ENCODE results near the gene ARHGAP8.

The ARHGAP8 gene

DNA sequence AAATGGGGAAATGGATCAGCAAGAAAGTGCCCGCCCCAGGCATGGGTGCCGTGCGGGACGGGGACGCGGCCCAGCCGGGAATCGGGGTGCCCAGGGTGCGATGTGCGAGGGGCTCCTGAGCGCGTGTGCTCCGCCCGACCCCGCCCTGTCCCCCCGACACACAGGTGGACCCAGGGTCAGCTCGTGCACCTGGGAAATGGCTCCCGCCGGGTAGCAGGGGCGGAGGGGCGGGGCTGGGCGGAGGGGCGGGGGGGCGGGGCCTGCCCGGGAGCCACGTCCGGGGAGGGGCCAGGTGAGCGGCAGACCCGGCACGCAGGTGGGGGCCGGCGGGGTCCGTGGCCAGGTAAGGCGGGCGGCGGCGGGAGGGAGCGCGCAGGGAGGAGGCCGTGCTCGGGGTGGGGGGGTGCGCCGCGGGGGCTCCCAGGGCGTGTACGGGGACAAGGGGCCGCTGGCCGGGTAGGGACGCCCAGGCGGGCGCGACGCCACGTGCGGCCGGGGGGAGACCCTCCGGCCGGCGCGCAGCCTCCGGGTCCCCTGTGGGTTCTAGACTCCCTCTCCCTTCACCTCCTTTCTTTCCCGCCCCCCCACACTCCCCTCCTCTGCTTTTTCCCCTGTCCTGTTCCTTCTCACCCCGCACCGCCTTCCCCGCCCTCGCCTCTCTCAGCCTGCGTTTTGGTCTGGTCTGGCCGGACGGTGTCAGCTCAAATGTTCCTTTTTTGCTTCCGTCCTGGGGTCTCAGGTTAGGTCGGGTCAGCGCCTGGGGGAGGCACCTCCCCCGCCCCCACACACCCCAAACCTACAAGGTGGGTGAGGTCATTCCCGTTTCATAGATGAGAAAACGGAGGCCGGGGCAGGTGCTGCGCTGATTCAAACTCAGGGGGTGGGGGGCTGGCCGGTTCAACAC is at the start of gene ARHGAP8:
Gene ARHGAP8, plus strand, starts transcription at position 291 of the 904 bp plus-strand sequence. CDS start 33,953 bp downstream, outside the sequence.
- no peak for DNase-seq (ENCODE audit: low read depth, low spot score)

- DNase-seq (ENCODE audit: low read depth, low spot score): no peak
Measured at GRCh38 chr22:44703255-44703870, 49.0 kb upstream of the ARHGAP8 start.

DNA sequence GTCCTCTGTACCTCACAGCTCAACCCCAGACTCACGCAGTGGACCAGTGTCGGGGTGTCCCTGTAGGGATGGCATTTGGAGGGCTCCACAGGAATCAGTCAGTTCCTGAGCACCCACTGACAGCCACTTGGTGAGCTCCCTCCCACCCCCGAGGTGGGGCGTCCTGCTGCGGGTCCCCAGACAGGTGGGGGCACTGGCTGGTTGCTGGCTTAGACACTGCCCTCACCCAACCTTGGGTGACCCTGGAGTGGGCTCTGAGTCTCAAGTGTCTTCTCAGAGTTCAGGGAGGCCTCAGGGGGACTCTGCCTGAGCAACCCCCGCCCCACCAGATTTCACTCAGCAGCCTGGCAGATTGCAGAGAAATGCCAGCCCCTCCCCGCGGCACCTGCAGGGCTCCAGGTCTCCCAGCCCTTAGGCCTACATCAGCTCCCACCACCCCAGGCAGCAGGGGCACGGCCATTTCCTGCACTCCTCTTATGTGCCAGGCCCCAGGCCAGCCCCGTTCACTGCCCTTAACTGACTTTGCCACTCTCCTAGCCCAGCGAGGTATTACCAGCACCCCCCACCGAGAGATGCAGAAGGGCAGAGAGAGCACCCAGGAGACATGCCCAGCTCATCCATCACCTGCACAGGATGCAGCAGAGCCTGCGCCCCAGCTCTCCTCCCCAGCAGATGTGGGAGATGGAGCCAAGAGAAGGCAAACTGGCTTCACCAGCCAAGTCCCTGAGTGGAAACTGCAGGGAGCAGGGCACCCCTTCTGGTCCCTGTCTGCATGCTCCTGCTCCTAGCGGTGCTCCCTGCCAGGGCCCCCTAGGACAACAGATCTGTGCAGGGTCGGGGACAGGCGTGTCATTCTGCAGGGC is 48.0 kb upstream of the ARHGAP8 start:
- no peak for DNase-seq (ENCODE audit: low read depth, low spot score)

DNA sequence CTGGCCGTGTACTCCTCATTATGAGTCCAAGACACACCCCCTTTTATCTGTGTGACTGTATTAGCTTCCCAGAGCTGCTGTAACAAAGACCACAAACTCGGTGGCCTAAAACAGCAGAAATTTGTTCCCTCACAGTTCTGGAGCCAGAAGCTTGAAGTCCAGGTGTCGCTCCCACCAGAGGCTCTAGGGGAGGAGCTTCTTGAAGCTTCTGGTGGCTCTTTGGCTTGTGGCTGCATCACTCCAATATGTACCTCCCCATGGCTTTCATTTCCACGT is 47.4 kb upstream of the ARHGAP8 start:
- DNase-seq (ENCODE audit: low read depth, low spot score): no peak

DNA sequence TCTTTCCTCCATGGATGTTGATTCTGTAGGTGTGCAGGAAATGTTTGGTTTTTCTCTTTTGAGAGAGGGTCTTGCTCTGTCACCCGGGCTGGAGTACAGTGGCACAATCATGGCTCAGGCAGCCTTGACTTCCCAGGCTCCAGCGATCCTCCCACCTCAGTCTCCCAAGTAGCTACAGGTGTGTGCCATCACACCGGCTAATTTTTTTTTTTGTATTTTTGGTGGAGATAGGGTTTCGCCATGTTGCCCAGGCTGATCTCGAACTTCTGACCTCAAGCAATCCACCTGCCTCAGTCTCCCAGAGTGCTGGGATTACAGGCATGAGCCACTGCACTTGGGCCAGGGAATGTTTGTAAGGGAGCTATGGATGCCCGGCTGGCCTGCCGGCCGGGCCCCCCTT is 45.9 kb upstream of the ARHGAP8 start:
- no peak for DNase-seq (ENCODE audit: low read depth, low spot score)

GRCh38 chr22:44707178-44707577 is 45.2 kb upstream of the ARHGAP8 start:
- DNase-seq (ENCODE audit: low read depth, low spot score): no peak

GRCh38 chr22:44707752-44708151 is 44.6 kb upstream of the ARHGAP8 start:
- no peak for DNase-seq (ENCODE audit: low read depth, low spot score)

GRCh38 chr22:44709881-44710392 is 42.4 kb upstream of the ARHGAP8 start:
- no peak for DNase-seq (ENCODE audit: low read depth, low spot score)

- DNase-seq (ENCODE audit: low read depth, low spot score): no peak
Measured at GRCh38 chr22:44710474-44711240, 41.7 kb upstream of the ARHGAP8 start.

DNA sequence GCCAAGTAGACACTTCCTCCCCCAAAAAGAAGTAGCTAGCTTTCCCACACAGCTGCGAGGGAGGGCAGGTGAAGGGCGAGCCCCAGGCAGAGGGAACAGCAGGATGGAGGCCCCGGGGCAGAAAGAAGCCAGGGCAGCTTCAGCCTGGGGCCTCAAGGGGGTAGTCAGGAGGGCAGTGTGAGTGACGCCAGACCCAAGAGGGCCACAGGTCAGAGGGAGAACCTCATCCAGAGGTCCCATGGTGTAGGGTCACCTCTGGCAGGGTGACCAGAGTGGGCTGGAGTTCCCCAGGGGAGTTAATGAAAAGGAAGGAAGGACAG is 41.2 kb upstream of the ARHGAP8 start:
- no peak for DNase-seq (ENCODE audit: low read depth, low spot score)

GRCh38 chr22:44711690-44712555 is 40.5 kb upstream of the ARHGAP8 start:
- no peak for DNase-seq (ENCODE audit: low read depth, low spot score)

DNA sequence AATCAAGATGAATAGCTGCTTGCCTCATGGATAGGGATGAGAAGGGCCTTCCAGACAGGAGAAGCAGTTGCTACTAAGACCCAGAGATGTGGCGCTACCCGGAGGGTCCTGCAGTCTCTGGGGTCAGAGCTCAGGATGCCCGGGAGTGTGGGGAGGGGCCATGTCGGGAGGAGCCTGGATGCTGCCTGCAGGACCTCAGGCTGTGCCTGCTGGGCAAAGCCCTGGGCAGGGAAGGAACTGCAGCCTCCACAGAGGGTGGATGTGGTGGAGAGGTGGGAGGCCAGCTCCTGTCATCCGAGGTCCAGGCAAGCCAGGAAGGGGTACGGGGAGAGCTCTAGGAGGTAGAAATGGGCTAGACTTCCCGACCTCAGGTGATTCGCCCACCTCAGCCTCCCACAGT is 39.4 kb upstream of the ARHGAP8 start:
- DNase-seq (ENCODE audit: low read depth, low spot score): no peak

- no peak for DNase-seq (ENCODE audit: low read depth, low spot score)
Measured at GRCh38 chr22:44714703-44715350, 37.5 kb upstream of the ARHGAP8 start.

DNA sequence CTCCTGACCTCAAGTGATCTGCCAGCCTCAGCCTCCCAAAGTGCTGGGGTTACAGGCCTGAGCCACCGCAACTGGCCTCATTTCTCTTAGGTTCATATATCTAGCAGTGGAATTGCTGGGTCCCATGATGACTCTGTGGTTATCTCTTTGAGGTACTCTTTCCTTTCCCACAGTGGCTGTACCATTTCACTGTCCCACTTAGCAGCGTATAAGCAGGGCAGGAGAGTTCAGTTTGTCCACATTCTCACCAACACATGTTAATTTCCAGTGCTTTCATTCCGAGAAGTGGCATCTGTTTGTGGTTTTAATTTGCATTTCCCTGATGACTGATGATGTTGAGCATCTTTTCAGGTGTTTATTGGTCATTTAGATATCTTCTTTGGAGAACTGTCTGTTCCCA is 34.0 kb upstream of the ARHGAP8 start:
- DNase-seq (ENCODE audit: low read depth, low spot score): no peak

- DNase-seq (ENCODE audit: low read depth, low spot score): no peak
Measured at GRCh38 chr22:44719586-44720368, 32.6 kb upstream of the ARHGAP8 start.

DNA sequence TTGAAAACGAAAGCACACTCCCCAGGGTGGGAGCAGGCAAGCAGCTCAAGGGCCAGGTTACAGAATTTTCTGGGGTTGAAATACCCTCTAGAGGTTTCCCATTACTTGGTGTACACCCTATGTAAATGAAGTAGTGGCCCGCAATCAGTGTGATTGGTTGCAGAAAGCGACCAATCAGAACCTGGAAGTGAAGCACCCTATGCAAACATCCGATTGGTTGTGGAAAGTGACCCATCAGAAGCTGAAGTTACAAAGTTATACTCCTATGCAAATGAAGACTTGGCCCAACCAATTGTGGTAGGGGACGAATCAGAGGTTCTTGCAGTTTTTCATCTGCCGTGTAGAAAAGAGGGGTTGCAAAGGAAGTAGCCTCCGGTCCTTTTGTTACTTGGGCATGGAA is 31.2 kb upstream of the ARHGAP8 start:
- DNase-seq (ENCODE audit: low read depth, low spot score): no peak

DNA sequence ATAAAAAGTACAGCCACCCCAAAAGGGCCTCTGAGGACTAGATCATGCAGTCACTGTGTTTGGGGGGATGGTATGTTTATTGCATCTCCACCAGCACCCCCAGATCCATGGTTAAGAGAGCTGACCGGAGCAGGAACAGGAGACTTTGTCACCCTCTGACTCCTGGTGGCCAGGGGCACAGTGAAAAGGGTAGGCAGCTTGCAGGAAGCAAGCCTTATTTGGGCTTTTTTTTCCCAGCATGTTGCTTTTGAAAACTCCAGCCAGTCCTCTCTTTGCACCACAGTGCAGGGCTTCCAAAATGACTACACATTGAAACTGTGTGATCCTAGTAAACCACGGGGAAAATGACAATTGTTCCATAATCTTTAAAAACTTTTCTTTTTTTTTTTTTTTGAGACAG is 29.8 kb upstream of the ARHGAP8 start:
- no peak for DNase-seq (ENCODE audit: low read depth, low spot score)

DNA sequence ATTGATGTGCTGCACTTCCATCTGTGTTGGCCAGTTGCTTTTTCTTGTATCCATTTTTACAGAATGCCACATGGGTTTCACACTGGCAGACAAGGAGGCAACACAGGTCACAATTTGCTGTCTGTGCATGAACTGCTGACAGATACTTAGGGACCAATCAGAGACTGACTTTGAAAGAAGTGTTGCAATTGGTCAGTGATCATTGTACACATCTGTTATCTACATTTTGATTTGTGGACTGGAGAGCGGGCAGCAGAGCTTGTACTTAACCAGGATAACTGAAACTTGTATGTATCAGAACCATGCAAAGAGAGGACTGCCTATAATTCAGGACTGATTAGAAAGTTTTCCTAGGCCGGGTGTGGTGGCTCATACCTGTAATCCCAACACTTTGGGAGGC is 28.6 kb upstream of the ARHGAP8 start:
- no peak for DNase-seq (ENCODE audit: low read depth, low spot score)

DNA sequence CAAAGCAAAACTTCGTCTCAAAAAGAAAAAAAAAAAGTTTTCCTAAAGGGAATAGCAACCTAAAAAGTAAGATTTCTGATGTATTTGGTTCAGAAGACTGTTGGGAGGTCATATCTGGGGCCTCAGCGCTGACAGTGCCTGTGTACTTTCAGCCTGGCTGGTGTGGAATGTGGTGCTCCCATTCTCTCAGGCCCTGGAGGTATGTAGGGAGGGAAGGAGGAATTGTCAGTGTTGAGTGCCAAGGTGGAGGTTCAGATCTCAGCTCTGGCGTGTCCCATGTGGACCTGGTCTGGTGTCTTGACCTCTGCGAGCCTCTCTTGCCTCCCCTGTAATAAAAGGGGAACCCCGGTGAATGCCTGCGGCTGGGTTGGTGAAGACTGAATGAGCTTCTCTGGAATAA is 28.0 kb upstream of the ARHGAP8 start:
- no peak for DNase-seq (ENCODE audit: low read depth, low spot score)

All from brain pericyte (primary cell).